Stimulated activated CD8-positive, alpha-beta memory T cell treated with anti-CD3 and anti-CD28 coated beads, Interleukin-15, amount 100 ng/mL, for 48 hours (primary cell): Measurements from ENCODE around the gene OR13C4.
"Not testable (repeated sequence)": the region's sequence is repeated elsewhere in the genome, so short reads cannot be mapped to it uniquely, and the experiment has no call there.

Source experiments
- DNase-seq, 2 donors: peaks; one replicate each; pipeline ENCODE4 v3.0.0-alpha.2; 2020; ENCODE audit warnings: low read depth in 2 of 2

OR13C4 gene

GRCh38 chr9:104527109-104527508 is at the start of gene OR13C4:
OR13C4 (minus strand) TSS chr9:104527209; CDS start chr9:104527209, 0 bp downstream.
- DNase-seq, result no peak

GRCh38 chr9:104575456-104575855 is 48.4 kb upstream of the OR13C4 start:
- DNase-seq, result no peak

GRCh38 chr9:104572612-104573011 is 45.6 kb upstream of the OR13C4 start:
- no peak for DNase-seq

GRCh38 chr9:104568868-104569267 is 41.9 kb upstream of the OR13C4 start, which contains the start of gene OR13C8:
OR13C8 (plus strand) TSS chr9:104569168; CDS start chr9:104569168, 0 bp downstream.
- no peak for DNase-seq

GRCh38 chr9:104564358-104564757 is 37.3 kb upstream of the OR13C4 start:
- no peak for DNase-seq

GRCh38 chr9:104556830-104557634 is 30.0 kb upstream of the OR13C4 start:
- no peak for DNase-seq

GRCh38 chr9:104555521-104555920 is 28.5 kb upstream of the OR13C4 start:
- no peak for DNase-seq

GRCh38 chr9:104553261-104553660 is 26.3 kb upstream of the OR13C4 start:
- no peak for DNase-seq

GRCh38 chr9:104544644-104545043 is 17.6 kb upstream of the OR13C4 start:
- DNase-seq, result no peak

GRCh38 chr9:104539275-104539674 is 12.3 kb upstream of the OR13C4 start:
- DNase-seq, result no peak

- DNase-seq, result no peak
Observed at GRCh38 chr9:104536756-104537155, 9.7 kb upstream of the OR13C4 start, which contains the start of gene OR13C3. OR13C3 (minus strand) TSS chr9:104536856; CDS start chr9:104536723, 133 bp downstream.

- DNase-seq, result not testable (repeated sequence)
Observed at GRCh38 chr9:104520241-104520640, 6.8 kb downstream of the OR13C4 start.

GRCh38 chr9:104514901-104515300 is 12.1 kb downstream of the OR13C4 start:
- DNase-seq, result no peak

- no peak for DNase-seq
Observed at GRCh38 chr9:104506565-104506964, 20.4 kb downstream of the OR13C4 start.

- no peak for DNase-seq
Observed at GRCh38 chr9:104503963-104504362, 23.0 kb downstream of the OR13C4 start, which contains the start of gene OR13F1. OR13F1 (plus strand) TSS chr9:104504263; CDS start chr9:104504263, 0 bp downstream.

- DNase-seq, result no peak
Observed at GRCh38 chr9:104503440-104503839, 23.6 kb downstream of the OR13C4 start.

GRCh38 chr9:104494808-104495207 is 32.2 kb downstream of the OR13C4 start:
- no peak for DNase-seq

- DNase-seq, result no peak
Observed at GRCh38 chr9:104485014-104485413, 42.0 kb downstream of the OR13C4 start.

GRCh38 chr9:104482921-104483570 is 44.0 kb downstream of the OR13C4 start:
- no peak for DNase-seq
